Smooth muscle cell (in vitro differentiated cells): ENCODE results near the gene FBXL3. TPM values are rescaled to one million over a fixed set of nuclear protein-coding genes. Genes with fewer than 3 reads are reported as not detected.

Source experiments
- DNase-seq: peaks from one replicate; lab custom pipeline; 2025; ENCODE audit not compliant: unreplicated experiment; lab: John Stamatoyannopoulos, UW
- H2AFZ ChIP-seq: fragments of 200-600 bp; sonication (generic); 2 replicates; pipeline ENCODE4 v1.6.0; 2016; ENCODE audit warnings: antibody characterized with exemption, low read depth, mild to moderate bottlenecking
- H3F3A ChIP-seq: fragments of 200-600 bp; sonication (generic); 2 replicates; pipeline ENCODE4 v1.6.0; 2017; ENCODE audit warnings: antibody characterized with exemption, low read depth
- H3K27ac ChIP-seq: fragments of 200-600 bp; sonication (generic); 2 replicates; pipeline ENCODE4 v1.5.1; 2016; ENCODE audit warnings: low read depth, mild to moderate bottlenecking
- H3K27me3 ChIP-seq: fragments of 200-600 bp; sonication (generic); 2 replicates; pipeline ENCODE4 v1.6.1; 2016; ENCODE audit warnings: low read depth, mild to moderate bottlenecking
- H3K36me3 ChIP-seq: fragments of 200-600 bp; sonication (generic); 2 replicates; pipeline ENCODE4 v1.5.1; 2016; ENCODE audit warnings: low read depth
- H3K4me1 ChIP-seq: fragments of 200-600 bp; sonication (generic); 2 replicates; pipeline ENCODE4 v1.5.1; 2016; ENCODE audit warnings: low read depth
- H3K4me2 ChIP-seq: fragments of 200-600 bp; sonication (generic); 2 replicates; pipeline ENCODE4 v1.6.0; 2016; ENCODE audit warnings: mild to moderate bottlenecking
- H3K4me3 ChIP-seq: fragments of 200-600 bp; sonication (generic); 2 replicates; pipeline ENCODE4 v1.5.1; 2016; ENCODE audit warnings: mild to moderate bottlenecking
- H3K79me2 ChIP-seq: fragments of 200-600 bp; sonication (generic); 2 replicates; pipeline ENCODE4 v1.6.0; 2016; ENCODE audit warnings: low read depth, mild to moderate bottlenecking
- H3K9ac ChIP-seq: fragments of 200-600 bp; sonication (generic); 2 replicates; pipeline ENCODE4 v1.6.0; 2016; ENCODE audit warnings: low read depth
- H3K9me3 ChIP-seq: fragments of 200-600 bp; sonication (generic); replicated peaks from 2 replicates; pipeline ENCODE4 v1.5.1; 2016; ENCODE audit warnings: low read depth
- H4K20me1 ChIP-seq: fragments of 200-600 bp; sonication (generic); 2 replicates; pipeline ENCODE4 v1.6.0; 2016; ENCODE audit warnings: low read depth
- WGBS: methylation state at CpG from one replicate; pipeline ENCODE4 v1.1.7; 2016; ENCODE audit warnings: low lambda C conversion rate; 5-methylcytosine and 5-hydroxymethylcytosine counted together
- polyA plus RNA-seq: library from polyadenylated mRNA; unstranded; fragments of >200 nt; fragmentation: Nextera tagmentation; extraction: Ambion mirVana; gene quantifications from 2 replicates; pipeline ENCODE4 v1.2.1, GENCODE V29; 2016
- total RNA-seq: library from RNA; depleted of rRNA; stranded (reverse); fragments of >200 nt; gene quantifications from 2 replicates; pipeline ENCODE4 v1.2.3, GENCODE V29; 2014
- TF ChIP-seq, protein P1 (sequence below): fragments of 200-600 bp; sonication (generic); IDR thresholded peaks from 2 replicates; pipeline ENCODE4 v1.5.1; 2017; ENCODE audit warnings: borderline replicate concordance, mild to moderate bottlenecking, antibody characterized with exemption; ENCODE audit not compliant: insufficient read depth, poor library complexity, severe bottlenecking

Gene FBXL3
- total and polyA plus RNA-seq, 2 experiments from 2014 or later = 25.2 to 54.7 TPM

DNA sequence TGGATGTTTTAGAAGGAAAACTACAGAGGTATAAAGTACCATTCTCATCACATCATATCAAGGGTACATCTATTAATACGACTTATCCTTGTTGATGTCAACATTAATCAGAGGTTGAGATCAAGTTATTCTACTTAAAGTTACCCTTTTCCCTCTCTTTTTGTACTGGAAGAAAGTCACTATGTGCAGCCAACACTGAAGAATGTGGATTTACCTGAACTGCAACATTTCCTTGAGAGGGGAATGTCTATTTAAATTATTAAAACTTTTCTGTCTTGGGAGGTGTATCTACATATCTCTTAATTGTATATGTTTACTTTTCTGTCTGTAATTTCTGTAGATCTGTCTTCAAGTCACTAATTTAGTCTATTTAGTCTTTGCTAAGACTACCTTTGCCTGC lies 2.5 kb upstream of the FBXL3 start:
- Histone ChIP-seq H3K4me2 (no peak overlapping the region), H4K20me1 (peaks cover 20% of the 10 kb centered on the region), H3K79me2 (peaks cover 23% of the 10 kb centered on the region), H3K4me3 (no peak overlapping the region), H3K36me3 (no peaks in the 10 kb centered on the region), H2AFZ (no peak overlapping the region), H3F3A (peaks cover 11% of the 10 kb centered on the region), H3K27ac (no peak overlapping the region), H3K9ac (no peak overlapping the region), H3K4me1 (peaks cover 22% of the 10 kb centered on the region), H3K9me3 (no peaks in the 10 kb centered on the region), H3K27me3 (no peaks in the 10 kb centered on the region)
- no peak for DNase-seq
- WGBS = 79% methylated on average over 1 of the region's 1 CpG
- TF ChIP-seq, protein P1, sequence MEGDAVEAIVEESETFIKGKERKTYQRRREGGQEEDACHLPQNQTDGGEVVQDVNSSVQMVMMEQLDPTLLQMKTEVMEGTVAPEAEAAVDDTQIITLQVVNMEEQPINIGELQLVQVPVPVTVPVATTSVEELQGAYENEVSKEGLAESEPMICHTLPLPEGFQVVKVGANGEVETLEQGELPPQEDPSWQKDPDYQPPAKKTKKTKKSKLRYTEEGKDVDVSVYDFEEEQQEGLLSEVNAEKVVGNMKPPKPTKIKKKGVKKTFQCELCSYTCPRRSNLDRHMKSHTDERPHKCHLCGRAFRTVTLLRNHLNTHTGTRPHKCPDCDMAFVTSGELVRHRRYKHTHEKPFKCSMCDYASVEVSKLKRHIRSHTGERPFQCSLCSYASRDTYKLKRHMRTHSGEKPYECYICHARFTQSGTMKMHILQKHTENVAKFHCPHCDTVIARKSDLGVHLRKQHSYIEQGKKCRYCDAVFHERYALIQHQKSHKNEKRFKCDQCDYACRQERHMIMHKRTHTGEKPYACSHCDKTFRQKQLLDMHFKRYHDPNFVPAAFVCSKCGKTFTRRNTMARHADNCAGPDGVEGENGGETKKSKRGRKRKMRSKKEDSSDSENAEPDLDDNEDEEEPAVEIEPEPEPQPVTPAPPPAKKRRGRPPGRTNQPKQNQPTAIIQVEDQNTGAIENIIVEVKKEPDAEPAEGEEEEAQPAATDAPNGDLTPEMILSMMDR = no peak

DNA sequence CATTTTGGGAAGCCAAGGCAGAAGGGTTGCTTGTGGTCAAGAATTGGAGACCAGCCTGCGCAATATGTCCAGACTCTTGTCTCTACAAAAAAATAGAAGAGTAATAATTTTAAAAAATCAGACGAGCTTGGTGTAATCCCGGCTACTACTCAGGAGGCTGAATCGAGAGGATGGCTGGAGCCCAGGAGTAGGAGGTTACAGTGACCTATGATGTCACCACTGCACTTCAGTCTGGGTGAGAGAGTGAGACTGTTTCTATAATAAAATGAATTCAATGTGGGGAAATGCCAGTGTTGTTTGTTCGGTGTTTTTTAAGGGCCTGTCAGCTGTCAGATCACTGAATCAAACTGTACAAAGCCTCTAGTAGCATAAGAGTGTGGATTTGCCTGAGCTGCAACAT lies 1.2 kb upstream of the FBXL3 start:
- H3F3A ChIP-seq = peaks cover 11% of the 10 kb centered on the region
- H4K20me1 ChIP-seq = peaks cover 32% of the 10 kb centered on the region
- WGBS = 57% methylated on average over 5 of the region's 5 CpGs
- H3K4me3 ChIP-seq = no peak overlapping the region
- H2AFZ ChIP-seq = peak overlapping the region; percentile 49
- TF ChIP-seq, protein P1 = no peak
- H3K4me2 ChIP-seq = peak overlapping the region; percentile 82
- no peak for DNase-seq
- no peaks in the 10 kb centered on the region for H3K36me3 ChIP-seq
- H3K79me2 ChIP-seq = peaks cover 36% of the 10 kb centered on the region
- H3K27ac ChIP-seq = peak overlapping the region; percentile 71
- H3K27me3 ChIP-seq = no peaks in the 10 kb centered on the region
- H3K4me1 ChIP-seq = peaks cover 24% of the 10 kb centered on the region
- peak overlapping the region; percentile 38 for H3K9ac ChIP-seq
- no peaks in the 10 kb centered on the region for H3K9me3 ChIP-seq

DNA sequence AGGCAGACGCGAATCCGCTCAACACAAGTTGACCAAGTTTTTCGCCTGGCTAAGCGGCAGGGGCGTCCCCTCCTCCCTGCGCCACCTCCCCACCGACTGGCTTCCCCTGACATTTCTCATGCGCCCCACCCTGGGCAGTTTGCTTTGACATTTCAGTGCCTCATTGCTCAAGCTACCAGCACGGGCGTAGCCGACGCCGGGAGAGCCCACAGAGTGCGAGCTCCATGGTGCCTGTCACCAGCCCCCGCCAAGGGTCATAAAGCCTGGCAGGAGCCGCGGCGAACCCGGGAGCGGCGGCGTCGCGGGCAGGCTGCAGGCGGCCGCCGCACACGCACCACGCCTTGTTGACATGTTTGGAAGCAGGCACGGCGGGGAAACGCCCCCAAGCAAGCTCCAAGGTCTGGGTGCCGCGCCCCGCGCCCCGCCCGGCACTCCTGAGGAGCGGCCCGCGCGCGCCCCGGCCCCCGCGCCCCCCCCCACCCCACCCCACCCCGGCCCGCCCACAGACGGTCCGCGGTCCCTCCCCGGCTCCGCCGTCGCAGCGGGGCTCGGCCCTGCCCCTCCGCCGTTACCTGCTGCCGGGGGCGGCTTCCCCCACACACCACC lies 601 bp downstream of the FBXL3 start:
- Histone ChIP-seq H3K4me1 (peaks cover 31% of the 10 kb centered on the region), H3K27ac (peak overlapping the region; percentile 87), H3K4me3 (peak overlapping the region; percentile 97), H3K79me2 (peaks cover 54% of the 10 kb centered on the region), H3K4me2 (peak overlapping the region; percentile 95), H3K9ac (peak overlapping the region; percentile 93), H3K27me3 (no peaks in the 10 kb centered on the region), H2AFZ (peak overlapping the region; percentile 99), H3K9me3 (no peaks in the 10 kb centered on the region), H4K20me1 (peaks cover 50% of the 10 kb centered on the region), H3K36me3 (no peaks in the 10 kb centered on the region), H3F3A (peaks cover 11% of the 10 kb centered on the region)
- peak; percentile 42 for DNase-seq
- 1% methylated on average over 32 of the region's 62 CpGs for WGBS
- TF ChIP-seq, protein P1 = no peak

DNA sequence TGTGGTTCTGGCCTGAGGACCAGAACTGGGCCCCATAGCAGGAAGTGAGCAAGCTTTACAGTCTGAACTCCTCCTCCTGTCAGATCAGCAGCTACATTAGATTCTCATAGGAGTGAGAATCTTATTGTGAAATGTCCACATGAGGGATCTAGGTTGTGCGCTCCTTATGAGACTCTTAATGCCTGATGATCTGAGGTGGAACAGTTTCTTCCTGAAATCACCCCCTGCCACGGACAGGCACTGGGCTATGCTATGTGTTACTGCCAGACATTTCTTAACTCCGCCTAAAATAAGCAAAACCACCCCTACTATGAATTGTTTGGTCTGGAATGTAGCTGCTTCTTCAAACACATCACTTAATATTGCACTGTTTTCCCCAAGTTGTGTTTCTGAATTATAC lies 4.6 kb downstream of the FBXL3 start:
- H3K4me3 ChIP-seq = no peak overlapping the region
- WGBS = 51% methylated on average over 3 of the region's 3 CpGs
- peaks cover 89% of the 10 kb centered on the region for H4K20me1 ChIP-seq
- H2AFZ ChIP-seq = no peak overlapping the region
- DNase-seq = no peak
- no peak overlapping the region for H3K9ac ChIP-seq
- TF ChIP-seq, protein P1 = no peak
- no peaks in the 10 kb centered on the region for H3K9me3 ChIP-seq
- H3K79me2 ChIP-seq = peaks cover 94% of the 10 kb centered on the region
- H3K4me2 ChIP-seq = peak overlapping the region; percentile 64
- H3F3A ChIP-seq = peaks cover 4% of the 10 kb centered on the region
- H3K27me3 ChIP-seq = no peaks in the 10 kb centered on the region
- peak overlapping the region; percentile 2 for H3K27ac ChIP-seq
- H3K4me1 ChIP-seq = peaks cover 23% of the 10 kb centered on the region
- peaks cover 5% of the 10 kb centered on the region for H3K36me3 ChIP-seq
